Stimulated activated effector memory CD8-positive, alpha-beta T cell treated with anti-CD3 and anti-CD28 coated beads, Interleukin-12 subunit alpha, Interleukin-12 subunit beta, amount 100 ng/mL, for 72 hours (primary cell): ENCODE results near the gene LAMTOR4.

ENCODE experiments used
- ATAC-seq: fragments of 150-1000 bp; cut with Tn5 transposase; 2 replicates; pipeline ENCODE4 v1.10.0; 2021
- DNase-seq, 2 donors: peaks; one replicate each; pipeline ENCODE4 v3.0.0; 2021 to 2022; ENCODE audit warnings: low spot score in 2 of 2
- H3K27ac Mint-ChIP-seq: one replicate; pipeline ENCODE4 v1.8.0; 2022; ENCODE audit warnings: mild to moderate bottlenecking, mixed read lengths
- H3K36me3 Mint-ChIP-seq: one replicate; pipeline ENCODE4 v1.8.0; 2022; ENCODE audit warnings: mild to moderate bottlenecking, mixed read lengths
- H3K4me1 Mint-ChIP-seq: one replicate; pipeline ENCODE4 v1.8.0; 2022; ENCODE audit warnings: mixed read lengths
- H3K4me3 Mint-ChIP-seq: one replicate; pipeline ENCODE4 v1.8.0; 2022; ENCODE audit warnings: mild to moderate bottlenecking, mixed read lengths
- H3K9me3 Mint-ChIP-seq: one replicate; pipeline ENCODE4 v1.8.0; 2022; ENCODE audit warnings: mixed read lengths

The LAMTOR4 gene

DNA sequence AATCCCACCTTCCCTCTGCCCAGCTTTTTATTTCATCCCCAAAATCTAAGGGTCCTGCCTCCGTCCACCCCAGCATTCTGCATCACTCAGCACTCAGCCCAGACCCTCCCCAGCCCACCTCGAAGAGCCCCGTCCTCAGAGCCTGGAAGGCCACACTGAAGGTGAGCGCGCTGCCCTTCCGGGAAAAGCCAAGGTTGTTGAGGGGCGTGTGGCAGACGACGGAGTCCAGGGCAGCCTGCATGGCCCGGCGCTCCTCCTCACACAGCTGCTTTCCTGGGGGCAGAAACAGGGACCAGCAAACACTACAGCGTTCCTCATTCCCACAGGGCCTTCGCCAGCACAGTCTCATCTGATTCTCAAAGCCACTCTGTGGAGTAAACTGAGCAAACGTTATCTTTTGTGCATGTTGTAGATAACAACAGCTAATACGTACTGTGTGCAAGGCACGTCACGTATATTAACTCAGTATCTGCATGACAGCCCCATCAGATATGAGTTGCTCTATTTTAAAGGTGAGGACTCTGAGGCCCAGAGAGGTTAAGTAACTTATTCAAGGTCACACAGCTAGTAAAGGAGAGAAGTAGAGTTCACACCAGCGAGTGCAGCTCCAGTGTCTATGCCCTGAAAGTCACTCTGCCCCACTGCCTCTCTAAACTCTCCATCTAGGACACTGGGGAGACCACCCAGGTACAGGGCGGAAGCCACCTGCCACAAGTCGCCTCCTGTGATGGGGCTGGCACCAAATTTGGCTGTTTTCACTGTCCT lies 7.0 kb downstream of the LAMTOR4 start:
- Mint-ChIP-seq H3K4me1 (peaks cover 42% of the 10 kb centered on the region), H3K4me3 (no peak overlapping the region), H3K36me3 (peaks cover 47% of the 10 kb centered on the region), H3K27ac (peak overlapping the region; percentile 87), H3K9me3 (no peaks in the 10 kb centered on the region)
- DNase-seq, result no peak
- no peak for ATAC-seq

DNA sequence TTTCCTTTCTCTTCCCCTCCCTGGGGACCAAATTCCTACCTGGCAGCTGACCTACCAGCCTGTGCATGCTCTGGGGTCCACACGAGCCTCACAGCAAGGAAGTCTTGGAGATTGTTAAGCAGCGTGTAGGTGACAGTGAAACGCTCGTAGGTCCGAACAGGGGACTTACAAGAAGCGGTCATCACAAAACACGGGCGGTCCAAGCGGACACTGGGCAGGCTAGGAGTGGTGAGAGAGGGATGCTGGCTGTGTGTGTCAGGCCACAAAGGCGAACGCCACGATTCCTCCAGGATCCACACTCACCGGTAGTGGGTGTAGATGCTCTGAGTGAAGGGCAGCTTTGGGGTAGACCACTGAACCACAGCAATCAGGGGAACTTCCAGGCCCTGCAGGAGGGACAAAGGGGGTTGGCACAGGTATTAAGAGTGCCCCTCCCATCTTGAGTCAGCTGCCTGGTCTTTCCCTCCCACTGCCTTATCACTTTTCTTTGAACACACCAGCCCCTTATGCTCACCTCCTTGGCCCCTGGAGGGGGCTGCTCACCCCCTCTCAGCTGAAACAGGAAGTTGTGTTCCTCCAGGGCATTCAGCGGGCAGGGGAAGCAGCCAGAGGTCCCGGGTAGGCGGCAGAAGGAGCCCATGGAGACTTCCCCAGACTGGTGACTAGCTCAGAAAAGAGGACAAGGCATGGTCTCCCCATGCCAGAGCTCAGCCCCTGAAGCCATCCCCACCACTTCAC lies 7.8 kb downstream of the LAMTOR4 start:
- Mint-ChIP-seq H3K9me3 (no peaks in the 10 kb centered on the region), H3K4me3 (peak overlapping the region; percentile 73), H3K36me3 (peaks cover 45% of the 10 kb centered on the region), H3K4me1 (peaks cover 42% of the 10 kb centered on the region), H3K27ac (peak overlapping the region; percentile 87)
- no peak for DNase-seq
- peak; percentile 25 for ATAC-seq

DNA sequence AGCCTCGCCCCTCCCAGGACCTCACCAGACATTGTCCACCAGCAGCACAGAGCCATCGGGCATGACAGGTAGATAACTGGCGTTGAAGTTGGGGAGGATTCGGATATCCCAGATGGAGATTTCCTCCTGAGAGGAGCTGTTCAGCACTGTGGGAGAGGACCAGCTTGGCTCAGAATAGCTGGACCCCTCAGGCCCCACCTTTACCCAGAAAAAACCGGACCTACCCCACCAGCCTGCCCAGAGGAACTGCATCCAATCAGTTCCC lies 8.3 kb downstream of the LAMTOR4 start:
- Mint-ChIP-seq H3K27ac (peak overlapping the region; percentile 87), H3K4me3 (peak overlapping the region; percentile 73), H3K9me3 (no peaks in the 10 kb centered on the region), H3K36me3 (peaks cover 40% of the 10 kb centered on the region), H3K4me1 (peaks cover 40% of the 10 kb centered on the region)
- ATAC-seq (no peak), DNase-seq (no peak)

DNA sequence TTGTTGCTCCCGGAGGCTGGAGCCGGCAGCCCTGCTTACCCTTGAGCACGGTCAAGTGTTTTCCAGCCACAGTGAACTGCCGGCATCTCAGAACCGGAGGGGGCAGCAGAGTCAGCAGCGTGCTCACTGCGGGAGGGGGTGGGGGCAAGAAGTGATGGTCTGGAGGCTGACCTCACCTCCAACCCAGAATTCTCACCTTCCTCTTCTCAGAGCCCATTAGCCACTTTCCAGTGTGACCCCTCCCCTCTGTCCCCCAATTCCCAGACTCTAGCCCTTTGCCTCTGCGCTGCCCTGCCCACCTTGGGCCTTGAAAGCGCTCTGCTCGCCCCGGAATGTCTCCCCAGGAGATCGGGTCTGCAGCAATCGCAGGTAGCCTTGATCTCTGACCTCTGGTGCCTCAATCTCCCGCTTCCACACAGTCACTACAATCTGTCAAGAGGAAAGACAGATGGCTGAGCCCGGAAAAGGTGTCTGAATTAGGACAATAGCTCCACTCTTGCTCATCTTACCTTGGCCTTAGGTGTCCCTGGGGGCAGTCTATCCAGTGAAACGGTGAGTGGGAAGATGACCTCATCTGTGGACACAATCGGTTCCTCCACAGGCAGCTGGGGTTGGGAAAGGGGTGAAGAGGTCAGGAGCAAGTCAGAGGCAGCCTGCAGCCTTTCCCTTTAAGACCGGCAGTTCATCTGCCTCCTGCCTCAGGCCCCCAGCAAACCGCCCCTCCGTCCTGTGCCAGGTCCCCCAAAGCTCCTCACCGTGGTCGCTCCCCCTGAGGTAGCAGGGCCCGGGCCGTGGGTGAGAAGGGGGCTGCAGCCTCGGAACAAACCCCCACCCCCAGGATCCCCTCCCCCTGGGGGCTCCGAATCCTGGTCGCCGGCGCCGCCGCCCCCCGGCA lies 8.9 kb downstream of the LAMTOR4 start:
- ATAC-seq (no peak), DNase-seq (no peak)
- Mint-ChIP-seq H3K4me1 (peaks cover 35% of the 10 kb centered on the region), H3K27ac (peak overlapping the region; percentile 87), H3K4me3 (peak overlapping the region; percentile 73), H3K36me3 (peaks cover 34% of the 10 kb centered on the region), H3K9me3 (no peaks in the 10 kb centered on the region)

DNA sequence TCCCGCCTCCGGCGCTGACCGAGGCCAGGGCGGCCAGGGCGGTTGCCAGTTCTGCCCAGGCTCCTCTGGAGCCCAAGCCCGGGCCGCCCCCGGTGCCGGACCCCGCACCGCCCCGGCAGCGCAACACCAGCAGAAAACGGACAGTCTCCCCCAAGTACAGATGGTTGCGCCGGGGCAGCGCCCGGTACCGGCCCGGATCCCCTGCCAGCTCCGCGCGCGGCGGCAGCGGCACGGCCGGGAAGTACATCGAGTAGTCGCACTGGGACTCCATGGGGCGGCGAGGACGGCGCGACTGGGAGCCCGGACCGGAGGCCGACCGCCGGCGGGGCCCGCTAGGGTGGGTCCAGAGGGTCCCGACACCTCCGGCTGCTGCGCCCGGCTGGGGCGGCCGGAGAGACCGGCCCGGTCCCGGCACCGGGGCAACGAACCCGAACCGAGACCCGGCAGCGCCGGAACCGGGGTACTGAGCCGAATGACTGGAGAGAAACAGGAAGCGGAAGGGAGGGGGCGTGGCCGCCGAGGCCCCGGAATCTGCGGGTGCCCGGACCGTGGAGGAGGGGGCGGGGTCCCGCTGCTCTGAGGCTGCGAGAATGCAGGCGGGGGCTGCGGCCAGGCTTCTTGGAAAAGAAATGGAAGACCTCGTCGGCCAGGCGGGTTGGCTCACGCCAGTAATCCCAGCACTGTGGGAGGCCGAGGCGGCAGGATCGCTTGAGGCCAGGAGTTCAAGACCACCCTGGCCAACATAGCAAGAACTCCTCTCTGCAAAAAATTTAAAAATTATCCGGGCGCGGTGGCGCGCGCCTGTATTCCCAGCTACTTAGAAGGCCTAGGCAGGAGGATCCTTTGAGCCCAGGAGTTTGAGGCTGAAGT lies 9.7 kb downstream of the LAMTOR4 start, which contains the start of gene TRAPPC14:
Gene TRAPPC14, minus strand, starts transcription at position 495 of the 870 bp plus-strand sequence. Its CDS starts 224 bp downstream, at position 271.
- ATAC-seq, result peak; percentile 89
- H3K36me3 Mint-ChIP-seq, result peaks cover 25% of the 10 kb centered on the region
- DNase-seq, result peak; percentile 86 to 96
- H3K27ac Mint-ChIP-seq, result peak within 1 kb of the TSS; percentile 87
- no peaks in the 10 kb centered on the region for H3K9me3 Mint-ChIP-seq
- H3K4me1 Mint-ChIP-seq, result peaks cover 38% of the 10 kb centered on the region
- peak within 1 kb of the TSS; percentile 73 for H3K4me3 Mint-ChIP-seq

DNA sequence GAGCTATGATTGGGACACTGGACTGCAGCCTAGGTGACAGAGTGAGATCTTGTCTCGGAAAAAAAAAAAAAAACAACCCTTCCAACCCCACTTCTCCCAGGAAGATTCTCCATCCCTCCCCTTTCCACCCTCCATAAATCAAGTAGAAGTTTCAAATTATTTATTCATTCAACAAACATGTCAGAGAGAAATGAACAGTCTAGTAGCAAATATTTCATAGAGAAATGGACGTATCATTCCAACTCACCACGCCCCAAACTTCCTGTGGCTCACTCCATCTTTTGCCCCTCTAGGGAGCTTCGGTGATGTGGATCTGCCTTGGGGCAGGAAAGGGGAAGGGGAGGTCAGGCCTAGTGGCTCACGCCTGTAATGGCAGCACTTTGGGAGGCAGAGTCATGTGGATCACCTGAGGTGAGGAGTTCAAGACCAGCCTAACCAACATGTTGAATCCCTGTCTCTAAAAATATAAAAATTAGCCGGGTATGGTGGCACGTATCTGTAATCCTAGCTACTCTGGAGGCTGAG lies 10.4 kb downstream of the LAMTOR4 start:
- Mint-ChIP-seq H3K9me3 (no peaks in the 10 kb centered on the region), H3K4me1 (peaks cover 31% of the 10 kb centered on the region), H3K36me3 (peaks cover 18% of the 10 kb centered on the region), H3K27ac (peak overlapping the region; percentile 78), H3K4me3 (peak overlapping the region; percentile 73)
- DNase-seq, result no peak
- no peak for ATAC-seq

DNA sequence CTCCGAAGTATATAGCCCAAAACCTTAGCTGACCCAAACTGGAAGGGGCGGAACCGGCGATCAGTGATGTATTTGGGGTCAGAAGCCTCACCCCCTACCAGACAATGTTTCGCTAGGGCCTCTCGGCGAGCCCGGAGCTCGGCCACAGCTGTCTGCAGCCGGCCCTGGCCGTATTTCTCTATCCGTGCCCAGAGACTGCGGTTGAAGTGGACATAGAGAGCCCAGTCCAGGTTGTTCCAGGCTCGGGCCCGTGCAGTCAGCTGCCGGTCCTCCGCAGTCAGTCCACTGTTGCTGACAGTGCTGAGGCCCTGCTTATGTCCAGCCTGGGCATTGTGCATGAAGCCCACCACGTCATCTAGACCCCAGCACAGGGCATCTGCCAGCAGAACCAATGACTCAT lies 11.3 kb downstream of the LAMTOR4 start:
- Mint-ChIP-seq H3K4me3 (peak overlapping the region; percentile 73), H3K4me1 (peaks cover 30% of the 10 kb centered on the region), H3K9me3 (no peaks in the 10 kb centered on the region), H3K36me3 (peaks cover 9% of the 10 kb centered on the region), H3K27ac (no peak overlapping the region)
- no peak for ATAC-seq
- DNase-seq, result no peak

DNA sequence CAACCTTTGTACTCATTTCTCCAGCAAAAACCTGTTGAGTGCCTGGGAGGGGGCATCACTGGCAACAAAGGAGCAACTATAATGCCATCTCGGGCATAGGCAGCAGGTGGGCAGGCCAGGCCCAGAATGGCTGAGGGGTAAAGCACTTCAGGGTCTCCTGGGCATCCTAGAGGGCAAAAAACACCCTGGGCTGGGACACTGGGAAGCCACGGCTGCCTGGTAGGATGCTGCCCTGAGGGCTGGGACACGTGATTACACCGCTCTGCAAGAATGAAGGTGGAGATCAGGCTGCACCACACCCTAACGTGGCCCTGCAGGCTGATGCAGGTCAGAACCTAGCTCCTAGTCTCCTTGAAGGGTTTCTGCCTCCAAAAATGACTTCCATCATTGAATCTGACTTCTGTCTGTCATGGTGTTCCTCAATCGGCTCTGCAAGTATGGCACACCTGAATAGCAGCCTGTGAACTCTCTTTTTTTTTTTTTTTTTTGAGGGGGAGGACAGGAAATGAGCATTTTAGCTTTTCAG lies 14.4 kb downstream of the LAMTOR4 start:
- Mint-ChIP-seq H3K9me3 (no peaks in the 10 kb centered on the region), H3K4me3 (no peak overlapping the region), H3K27ac (peak overlapping the region; percentile 43), H3K36me3 (no peaks in the 10 kb centered on the region), H3K4me1 (peaks cover 34% of the 10 kb centered on the region)
- no peak for ATAC-seq
- no peak for DNase-seq

DNA sequence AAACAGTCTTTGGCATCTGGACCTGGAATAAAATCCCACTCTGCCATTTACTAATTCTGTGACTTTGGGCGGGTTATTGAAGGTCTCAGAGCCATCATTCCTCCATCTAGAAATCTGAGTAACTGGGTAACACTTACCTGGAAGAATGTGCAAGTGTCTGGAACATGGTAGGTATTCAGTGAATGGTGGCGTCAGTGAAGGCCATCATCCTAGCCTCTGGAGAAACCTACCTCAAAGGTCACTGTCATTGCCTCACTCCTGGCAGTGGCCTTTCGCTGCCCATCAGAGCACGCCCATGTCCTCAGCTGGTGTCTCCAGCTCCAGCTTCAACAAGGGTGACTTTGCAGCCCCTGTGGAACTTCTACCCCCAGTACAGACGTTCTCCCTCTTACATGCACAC lies 15.2 kb downstream of the LAMTOR4 start:
- Mint-ChIP-seq H3K27ac (peak overlapping the region; percentile 43), H3K4me3 (no peak overlapping the region), H3K9me3 (no peaks in the 10 kb centered on the region), H3K36me3 (no peaks in the 10 kb centered on the region), H3K4me1 (peaks cover 42% of the 10 kb centered on the region)
- no peak for DNase-seq
- no peak for ATAC-seq

DNA sequence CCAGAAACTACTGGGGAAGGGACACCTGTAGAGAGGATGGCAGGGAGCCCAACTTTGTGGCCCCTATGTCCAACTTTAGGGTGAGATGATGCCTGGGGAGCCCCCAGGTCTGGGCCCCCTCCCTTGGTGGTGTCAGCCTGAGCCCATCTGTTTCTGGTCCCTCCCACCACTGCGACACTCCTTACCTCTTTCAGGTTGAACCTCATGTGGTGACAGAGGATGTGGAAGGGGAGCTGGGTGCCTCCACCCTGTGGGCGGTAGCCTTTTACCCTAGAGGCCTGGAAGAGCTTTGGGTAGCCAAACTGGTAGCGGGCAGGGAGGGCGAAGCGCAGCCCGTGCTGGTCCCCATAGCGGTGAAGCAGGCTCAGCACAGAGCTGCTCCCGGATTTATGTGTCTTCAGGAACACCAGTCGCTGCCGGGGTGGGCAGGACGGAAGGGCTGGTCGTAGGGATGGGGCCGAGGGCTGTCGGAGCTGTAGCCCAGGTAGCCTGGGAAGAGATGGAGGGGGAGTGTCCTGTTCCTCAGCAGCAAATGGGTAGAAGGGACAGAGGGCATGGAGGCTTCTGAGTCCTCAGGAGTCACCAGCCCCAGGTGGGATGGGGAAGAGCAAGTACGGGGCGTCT lies 17.7 kb downstream of the LAMTOR4 start:
- H3K36me3 Mint-ChIP-seq, result no peaks in the 10 kb centered on the region
- no peaks in the 10 kb centered on the region for H3K9me3 Mint-ChIP-seq
- no peak overlapping the region for H3K4me3 Mint-ChIP-seq
- ATAC-seq (peak; percentile 58), DNase-seq (no peak)
- H3K27ac Mint-ChIP-seq, result peak overlapping the region; percentile 7
- peaks cover 59% of the 10 kb centered on the region for H3K4me1 Mint-ChIP-seq

DNA sequence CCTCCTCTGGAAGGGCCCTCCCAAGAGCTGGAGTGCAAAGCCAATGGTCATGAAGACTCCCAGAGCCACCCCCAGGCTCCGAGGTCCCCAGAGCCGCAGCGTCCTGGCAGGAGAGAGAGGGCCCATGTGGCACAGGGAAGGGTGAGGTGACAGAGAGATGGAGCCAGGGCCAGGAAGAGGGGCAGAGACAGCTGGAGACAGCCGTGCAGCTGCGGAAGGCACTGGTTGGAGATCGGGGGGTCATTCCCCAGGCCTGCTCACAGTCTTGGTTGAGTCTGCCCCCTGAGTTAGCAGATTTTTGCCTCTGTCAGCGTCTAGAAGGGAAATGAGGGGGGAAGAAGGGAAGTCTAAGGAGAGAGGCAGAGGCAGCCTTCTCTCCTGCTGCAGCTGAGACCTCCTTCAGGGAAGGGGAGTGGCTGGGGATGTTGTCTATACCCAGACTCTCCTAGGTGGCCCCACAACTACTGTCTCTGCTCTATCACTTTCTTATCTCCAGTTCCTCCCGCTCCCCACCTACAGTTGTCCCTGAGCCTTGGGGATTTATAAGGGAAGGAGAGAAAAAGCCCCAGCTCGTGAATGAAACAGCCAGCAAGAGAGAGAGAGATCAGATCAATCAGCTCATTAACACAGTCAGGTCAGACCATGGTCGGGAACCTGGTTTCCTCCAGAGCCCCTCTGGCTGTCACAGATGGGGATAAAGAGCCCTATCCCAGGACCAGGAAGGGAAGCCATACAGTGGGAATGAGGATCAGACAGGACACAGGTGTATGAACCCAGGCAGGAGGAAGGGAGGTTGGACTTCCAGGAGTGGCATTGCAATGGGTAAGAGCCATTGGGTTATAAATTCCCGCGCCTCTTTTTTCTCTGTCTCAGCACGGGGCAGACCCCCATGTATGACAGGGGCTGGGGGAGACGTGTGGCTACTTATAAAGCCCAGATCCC lies 18.5 kb downstream of the LAMTOR4 start:
- Mint-ChIP-seq H3K36me3 (no peaks in the 10 kb centered on the region), H3K4me1 (peaks cover 64% of the 10 kb centered on the region), H3K27ac (no peak overlapping the region), H3K9me3 (no peaks in the 10 kb centered on the region), H3K4me3 (peak overlapping the region; percentile 56)
- no peak for DNase-seq
- no peak for ATAC-seq

DNA sequence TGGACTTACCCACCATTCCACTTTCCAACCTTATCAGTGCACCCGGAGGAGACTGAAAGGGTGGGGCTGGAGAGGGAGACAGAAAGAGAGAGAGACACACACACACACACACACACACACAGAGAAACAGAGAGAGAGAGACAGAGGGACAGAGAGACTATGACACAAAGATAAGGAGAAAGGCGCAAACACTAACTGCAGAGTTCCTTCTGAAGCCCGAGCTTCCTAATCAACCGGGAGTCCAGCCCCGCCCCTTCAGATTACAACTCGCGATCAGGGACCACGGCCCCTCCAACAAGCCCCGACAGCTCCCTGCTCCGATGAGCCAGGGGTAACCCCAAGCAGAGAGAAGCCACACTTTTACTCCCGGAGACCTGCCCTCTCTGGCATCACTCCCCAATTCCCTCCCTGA lies 19.2 kb downstream of the LAMTOR4 start:
- no peaks in the 10 kb centered on the region for H3K36me3 Mint-ChIP-seq
- H3K4me1 Mint-ChIP-seq, result peaks cover 61% of the 10 kb centered on the region
- DNase-seq, result no peak
- no peak for ATAC-seq
- no peak overlapping the region for H3K27ac Mint-ChIP-seq
- H3K9me3 Mint-ChIP-seq, result no peaks in the 10 kb centered on the region
- H3K4me3 Mint-ChIP-seq, result peak overlapping the region; percentile 56
